Lower leg skin (tissue), 4 donors: Measurements from ENCODE around the gene PDCD2. TPM values are rescaled to one million over a fixed set of nuclear protein-coding genes. Genes with fewer than 3 reads are reported as not detected.
"Not testable (repeated sequence)": the region's sequence is repeated elsewhere in the genome, so short reads cannot be mapped to it uniquely, and the experiment has no call there.

Experiments used
- DNase-seq, 2 donors: peaks; one replicate each; pipeline ENCODE4 v3.0.0-alpha.2; 2019; ENCODE audit warnings: low spot score in 2 of 2
- H3K4me3 ChIP-seq: fragments of 200-600 bp; sonication (generic); 2 replicates; pipeline ENCODE4 v1.5.1; 2017; ENCODE audit warnings: mild to moderate bottlenecking, low read depth; ENCODE audit not compliant: poor library complexity, severe bottlenecking
- POLR2A ChIP-seq, 2 donors: fragments of 450-650 bp; IDR thresholded peaks; one replicate each; pipeline ENCODE4 v1.6.1; 2016 to 2017; ENCODE audit warnings: antibody characterized with exemption in 2 of 2, mild to moderate bottlenecking in 1 of 2, moderate library complexity in 1 of 2
- WGBS, 2 donors: methylation state at CpG; one replicate each; pipeline ENCODE4 v1.1.5; 2018; 5-methylcytosine and 5-hydroxymethylcytosine counted together
- intact Hi-C: fragments of 100-400 bp; cut with DNase I; formaldehyde crosslinking; loops from one replicate; pipeline ENCODE4 v1.15.0; 2023; ENCODE audit warnings: low total_unique reads
- total RNA-seq, 4 donors: library from RNA; depleted of rRNA; stranded (reverse); fragments of >200 nt; gene quantifications; one replicate each; pipeline ENCODE4 v1.1.0, GENCODE V29; 2016
- TF ChIP-seq, protein P1 (sequence below), 3 donors: fragments of 450-650 bp; IDR thresholded peaks; one replicate each; pipeline ENCODE4 v1.5.1; 2016; ENCODE audit warnings: antibody characterized with exemption in 3 of 3, mild to moderate bottlenecking in 3 of 3, moderate library complexity in 2 of 3

The PDCD2 gene, protein sequence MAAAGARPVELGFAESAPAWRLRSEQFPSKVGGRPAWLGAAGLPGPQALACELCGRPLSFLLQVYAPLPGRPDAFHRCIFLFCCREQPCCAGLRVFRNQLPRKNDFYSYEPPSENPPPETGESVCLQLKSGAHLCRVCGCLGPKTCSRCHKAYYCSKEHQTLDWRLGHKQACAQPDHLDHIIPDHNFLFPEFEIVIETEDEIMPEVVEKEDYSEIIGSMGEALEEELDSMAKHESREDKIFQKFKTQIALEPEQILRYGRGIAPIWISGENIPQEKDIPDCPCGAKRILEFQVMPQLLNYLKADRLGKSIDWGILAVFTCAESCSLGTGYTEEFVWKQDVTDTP
- 10 to 100 TPM; 62.0 to 86.3 (median 75.6) TPM for total RNA-seq

- intact Hi-C loops = no loop called here
Observed at GRCh38 chr6:170584181-170584953, at the start of gene PDCD2. Gene PDCD2 (minus strand): TSS chr6:170584637. CDS start chr6:170584581, 56 bp downstream.

DNA sequence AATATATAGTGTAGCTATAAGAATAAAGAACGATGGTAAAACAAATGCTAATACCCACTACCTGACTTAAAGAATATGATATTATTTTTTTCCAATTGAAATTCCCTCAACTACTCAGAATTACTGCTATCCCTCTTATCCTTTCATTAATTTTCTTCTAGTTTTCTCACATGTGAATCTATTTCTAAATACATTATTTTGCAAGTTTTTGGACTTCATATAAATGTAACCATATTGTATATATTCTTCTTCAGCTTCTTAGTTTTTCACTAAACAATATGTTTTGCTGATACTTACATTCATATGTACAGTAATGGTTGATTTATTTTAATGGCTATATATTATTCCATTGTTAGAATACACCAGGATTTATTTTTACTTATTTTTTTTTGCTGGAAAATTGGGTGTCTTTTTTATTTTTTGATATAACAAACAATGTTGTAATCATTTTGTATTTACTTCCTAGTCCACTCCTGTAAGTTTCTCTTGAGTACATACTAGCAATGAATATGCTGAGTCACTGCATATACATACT lies 31.6 kb upstream of the PDCD2 start:
- H3K4me3 ChIP-seq, DNase-seq, intact Hi-C loops: not testable (repeated sequence)
- WGBS, 2 donors = 100% methylated on average over 1 of the region's 1 CpG; no CpG with 5 or more reads in 1 of the 2 donors

More at GRCh38 chr6:170584181-170584953, at the start of gene PDCD2:
- 0 to 1% methylated on average over 41 to 75 of the region's 81 CpGs for WGBS, 2 donors
- peak; percentile 90 to 98 for DNase-seq
- TF ChIP-seq POLR2A (IDR thresholded peaks at IDR 0.05) = no peak
- TF ChIP-seq, protein P1, sequence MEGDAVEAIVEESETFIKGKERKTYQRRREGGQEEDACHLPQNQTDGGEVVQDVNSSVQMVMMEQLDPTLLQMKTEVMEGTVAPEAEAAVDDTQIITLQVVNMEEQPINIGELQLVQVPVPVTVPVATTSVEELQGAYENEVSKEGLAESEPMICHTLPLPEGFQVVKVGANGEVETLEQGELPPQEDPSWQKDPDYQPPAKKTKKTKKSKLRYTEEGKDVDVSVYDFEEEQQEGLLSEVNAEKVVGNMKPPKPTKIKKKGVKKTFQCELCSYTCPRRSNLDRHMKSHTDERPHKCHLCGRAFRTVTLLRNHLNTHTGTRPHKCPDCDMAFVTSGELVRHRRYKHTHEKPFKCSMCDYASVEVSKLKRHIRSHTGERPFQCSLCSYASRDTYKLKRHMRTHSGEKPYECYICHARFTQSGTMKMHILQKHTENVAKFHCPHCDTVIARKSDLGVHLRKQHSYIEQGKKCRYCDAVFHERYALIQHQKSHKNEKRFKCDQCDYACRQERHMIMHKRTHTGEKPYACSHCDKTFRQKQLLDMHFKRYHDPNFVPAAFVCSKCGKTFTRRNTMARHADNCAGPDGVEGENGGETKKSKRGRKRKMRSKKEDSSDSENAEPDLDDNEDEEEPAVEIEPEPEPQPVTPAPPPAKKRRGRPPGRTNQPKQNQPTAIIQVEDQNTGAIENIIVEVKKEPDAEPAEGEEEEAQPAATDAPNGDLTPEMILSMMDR (IDR thresholded peaks at IDR 0.05) = no peak
- peak within 1 kb of the TSS; percentile 96 for H3K4me3 ChIP-seq

- DNase-seq, H3K4me3 ChIP-seq, intact Hi-C loops: not testable (repeated sequence)
- 6% methylated on average over 11 of the region's 55 CpGs for WGBS, 2 donors
Observed at GRCh38 chr6:170612256-170612804, 27.9 kb upstream of the PDCD2 start.

GRCh38 chr6:170609225-170609624 lies 24.8 kb upstream of the PDCD2 start:
- intact Hi-C loops, DNase-seq, H3K4me3 ChIP-seq: not testable (repeated sequence)
- WGBS, 2 donors = 77 to 79% methylated on average over 8 of the region's 8 CpGs

DNA sequence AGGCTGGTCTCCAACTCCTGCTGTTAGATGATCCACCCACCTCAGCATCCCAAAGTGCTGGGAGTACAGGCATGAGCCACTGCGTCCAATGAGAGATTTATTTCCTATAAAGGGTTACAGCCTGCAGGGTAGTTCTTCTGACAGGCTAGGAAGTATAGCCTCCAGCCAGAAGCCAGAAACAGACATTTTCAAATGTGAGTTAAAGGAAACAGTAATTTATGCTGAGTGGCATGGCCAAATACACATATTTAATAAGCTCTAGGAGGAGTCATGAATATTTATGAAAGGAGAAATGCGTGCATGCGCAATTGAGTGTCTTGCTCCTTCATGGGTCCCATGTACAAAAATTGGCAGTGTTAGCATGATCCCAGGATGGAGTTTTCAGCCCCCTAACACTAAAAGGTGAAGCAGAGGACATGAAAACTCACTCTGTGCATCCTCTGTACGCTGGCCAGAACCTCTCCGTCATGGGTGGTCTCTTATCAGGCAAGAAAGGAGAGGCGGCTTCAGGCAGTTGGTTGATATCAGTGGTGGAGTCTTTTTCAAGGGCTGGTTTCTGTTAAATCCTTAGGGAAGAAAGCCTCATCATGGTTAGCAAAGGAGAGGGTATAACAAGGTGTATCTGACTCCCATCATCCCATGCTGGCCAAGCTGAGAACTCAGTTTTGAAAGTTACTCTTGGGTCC lies 21.3 kb upstream of the PDCD2 start:
- H3K4me3 ChIP-seq = no peak overlapping the region
- whole genome bisulfite sequencing, 2 donors = 58 to 74% methylated on average over 6 of the region's 6 CpGs
- no peak for DNase-seq
- intact Hi-C loops = no loop called here
- TF ChIP-seq, protein P1 (IDR thresholded peaks at IDR 0.05) = no peak
- no peak for TF ChIP-seq POLR2A (IDR thresholded peaks at IDR 0.05)

- TF ChIP-seq POLR2A (IDR thresholded peaks at IDR 0.05) = no peak
- TF ChIP-seq, protein P1 (IDR thresholded peaks at IDR 0.05) = no peak
Observed at GRCh38 chr6:170597278-170597677, 12.8 kb upstream of the PDCD2 start.

DNA sequence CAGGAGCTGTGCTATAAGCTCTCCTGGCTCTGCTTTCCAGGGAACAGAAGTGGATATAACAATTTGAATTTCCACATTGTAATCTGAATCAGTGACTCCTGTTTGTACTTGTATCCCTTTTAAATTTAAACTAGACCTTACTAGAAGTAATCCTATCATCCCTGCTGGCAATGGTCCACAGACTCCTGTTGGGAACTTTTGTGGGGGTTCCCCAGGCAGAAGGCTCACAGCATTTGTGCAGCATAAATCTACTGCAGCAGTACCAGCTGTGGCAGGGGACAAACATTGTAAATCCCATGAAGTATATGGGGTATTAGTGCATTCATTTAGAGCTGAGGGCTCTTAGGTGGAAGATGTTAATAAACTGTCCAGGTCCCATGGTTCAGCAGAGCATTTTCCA lies 12.0 kb upstream of the PDCD2 start:
- no peak overlapping the region for H3K4me3 ChIP-seq
- TF ChIP-seq POLR2A (IDR thresholded peaks at IDR 0.05) = no peak
- TF ChIP-seq, protein P1 (IDR thresholded peaks at IDR 0.05) = no peak
- no peak for DNase-seq
- intact Hi-C loops = no loop called here

More at GRCh38 chr6:170597278-170597677, 12.8 kb upstream of the PDCD2 start:
- intact Hi-C loops = no loop called here
- H3K4me3 ChIP-seq = no peak overlapping the region
- DNase-seq = no peak
